Prostate gland (tissue), 2 donors: ENCODE results near the gene PIK3CD. TPM values are rescaled to one million over a fixed set of nuclear protein-coding genes. Genes with fewer than 3 reads are reported as not detected.
A peak's percentile ranks its signal among the peaks of the same experiment; 100 is the strongest.

Source experiments
- DNase-seq: peaks from one replicate; pipeline ENCODE4 v3.0.0-alpha.2; 2019; ENCODE audit warnings: low spot score
- H3K27ac ChIP-seq, 2 donors: fragments of 200-600 bp; sonication (generic); 2 replicates each; pipeline ENCODE4 v1.5.1; 2017 to 2019
- H3K27me3 ChIP-seq: fragments of 200-600 bp; sonication (generic); replicated peaks from 2 replicates; pipeline ENCODE4 v1.5.1; 2019; ENCODE audit not compliant: insufficient read depth
- H3K36me3 ChIP-seq, 2 donors: fragments of 200-600 bp; sonication (generic); 1 replicate in 1 of 2; 2 replicates in 1 of 2; pipeline versions ENCODE4 v1.5.1 to v1.8.1; 2017 to 2019
- H3K4me1 ChIP-seq: fragments of 200-600 bp; sonication (generic); replicated peaks from 2 replicates; pipeline ENCODE4 v1.5.1; 2019
- H3K4me3 ChIP-seq, 2 donors: fragments of 200-600 bp; sonication (generic); 2 replicates each; pipeline ENCODE4 v1.5.1; 2017 to 2019
- H3K9me3 ChIP-seq: fragments of 200-600 bp; sonication (generic); 2 replicates; pipeline ENCODE4 v1.5.1; 2017
- POLR2A ChIP-seq: fragments of 450-650 bp; IDR thresholded peaks from one replicate; pipeline ENCODE4 v1.6.1; 2016; ENCODE audit warnings: antibody characterized with exemption, mild to moderate bottlenecking
- POLR2AphosphoS5 ChIP-seq: sonication (generic); formaldehyde crosslinking; IDR thresholded peaks from one replicate; pipeline ENCODE4 v1.6.1; 2017; ENCODE audit warnings: antibody characterized with exemption
- WGBS: methylation state at CpG from one replicate; pipeline ENCODE4 v1.1.5; 2018; 5-methylcytosine and 5-hydroxymethylcytosine counted together
- intact Hi-C: fragments of 100-400 bp; cut with DNase I; formaldehyde crosslinking; loops from one replicate; pipeline ENCODE4 v1.14.2; 2022
- total RNA-seq, 2 donors: library from RNA; depleted of rRNA; stranded (reverse); fragments of >200 nt; gene quantifications; one replicate each; pipeline ENCODE4 v1.1.0, GENCODE V29; 2016
- TF ChIP-seq, protein P1 (sequence below), 4 experiments: fragments of 200-600 bp in 2 of 4; fragments of 450-650 bp in 2 of 4; sonication (generic) in 2 of 4; IDR thresholded peaks; 1 replicate in 3 of 4; 2 replicates in 1 of 4; pipeline ENCODE4 v1.5.1; 2016 to 2019; ENCODE audit warnings: antibody characterized with exemption in 4 of 4, mild to moderate bottlenecking in 2 of 4, moderate library complexity in 2 of 4

PIK3CD gene
- total RNA-seq, 2 donors from 2014 or later, result 5.3 to 12.9 TPM

DNA sequence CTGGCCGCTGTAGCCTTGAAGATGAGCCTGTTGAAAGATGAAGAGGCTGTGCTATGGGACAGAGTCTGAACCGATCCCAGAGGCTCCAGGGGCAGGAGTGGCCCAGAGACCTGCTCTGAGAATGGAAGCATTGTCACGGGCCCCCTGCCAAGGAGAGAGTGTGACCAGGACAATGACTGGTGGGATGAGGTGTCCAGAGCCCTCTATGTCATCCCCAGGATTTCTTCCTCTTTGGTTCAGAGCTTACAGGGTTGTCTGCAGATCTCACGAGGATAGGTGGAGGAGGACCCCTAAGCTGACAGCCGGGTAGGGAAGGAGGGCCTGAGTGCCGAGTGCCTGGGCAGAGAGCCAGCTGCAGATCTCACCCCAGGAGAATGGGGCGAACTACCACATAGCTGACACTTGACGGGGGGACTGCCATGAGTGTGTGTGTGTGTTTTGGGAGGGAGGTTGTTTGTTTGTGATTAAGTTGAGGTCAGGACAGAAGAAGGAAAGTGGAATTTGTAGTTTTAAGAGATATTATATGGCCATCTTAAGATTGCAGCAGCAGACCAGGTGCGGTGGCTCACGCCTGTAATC lies 25.4 kb downstream of the PIK3CD start:
- Histone ChIP-seq H3K36me3 (no peaks in the 10 kb centered on the region), H3K27ac (no peak overlapping the region), H3K4me3 (no peak overlapping the region), H3K9me3 (no peaks in the 10 kb centered on the region), H3K27me3 (no peaks in the 10 kb centered on the region), H3K4me1 (no peaks in the 10 kb centered on the region)
- 59% methylated on average over 10 of the region's 10 CpGs for WGBS
- DNase-seq, result no peak
- intact Hi-C loops, result no loop called here
- TF ChIP-seq POLR2A (no peak), POLR2AphosphoS5 (no peak)
- TF ChIP-seq, protein P1, sequence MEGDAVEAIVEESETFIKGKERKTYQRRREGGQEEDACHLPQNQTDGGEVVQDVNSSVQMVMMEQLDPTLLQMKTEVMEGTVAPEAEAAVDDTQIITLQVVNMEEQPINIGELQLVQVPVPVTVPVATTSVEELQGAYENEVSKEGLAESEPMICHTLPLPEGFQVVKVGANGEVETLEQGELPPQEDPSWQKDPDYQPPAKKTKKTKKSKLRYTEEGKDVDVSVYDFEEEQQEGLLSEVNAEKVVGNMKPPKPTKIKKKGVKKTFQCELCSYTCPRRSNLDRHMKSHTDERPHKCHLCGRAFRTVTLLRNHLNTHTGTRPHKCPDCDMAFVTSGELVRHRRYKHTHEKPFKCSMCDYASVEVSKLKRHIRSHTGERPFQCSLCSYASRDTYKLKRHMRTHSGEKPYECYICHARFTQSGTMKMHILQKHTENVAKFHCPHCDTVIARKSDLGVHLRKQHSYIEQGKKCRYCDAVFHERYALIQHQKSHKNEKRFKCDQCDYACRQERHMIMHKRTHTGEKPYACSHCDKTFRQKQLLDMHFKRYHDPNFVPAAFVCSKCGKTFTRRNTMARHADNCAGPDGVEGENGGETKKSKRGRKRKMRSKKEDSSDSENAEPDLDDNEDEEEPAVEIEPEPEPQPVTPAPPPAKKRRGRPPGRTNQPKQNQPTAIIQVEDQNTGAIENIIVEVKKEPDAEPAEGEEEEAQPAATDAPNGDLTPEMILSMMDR (IDR thresholded peaks at IDR 0.05), result no peak

DNA sequence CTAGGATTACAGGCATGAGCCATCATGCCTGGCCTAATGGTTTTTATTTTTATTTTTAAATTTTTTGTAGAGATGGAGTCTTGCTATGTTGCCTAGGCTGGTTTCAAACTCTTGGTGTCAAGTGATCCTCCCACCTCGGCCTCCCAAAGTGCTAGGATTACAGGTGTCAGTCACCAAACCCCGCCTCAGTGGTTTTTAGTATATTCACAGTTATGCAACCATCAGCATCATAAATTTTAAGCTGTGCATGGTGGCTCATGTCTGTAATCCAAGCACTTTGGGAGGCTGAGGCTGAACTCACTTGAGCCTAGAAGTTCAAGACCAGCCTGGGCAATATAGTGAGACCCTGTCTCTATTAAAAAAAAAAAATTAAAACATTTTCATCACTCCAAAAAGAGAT lies 28.6 kb downstream of the PIK3CD start:
- H3K4me1 ChIP-seq, result no peaks in the 10 kb centered on the region
- WGBS, result 91% methylated on average over 2 of the region's 2 CpGs
- H3K4me3 ChIP-seq, result no peak overlapping the region
- no peaks in the 10 kb centered on the region for H3K36me3 ChIP-seq
- no peak overlapping the region for H3K27ac ChIP-seq
- intact Hi-C loops, result no loop called here
- H3K27me3 ChIP-seq, result no peaks in the 10 kb centered on the region
- no peaks in the 10 kb centered on the region for H3K9me3 ChIP-seq
- TF ChIP-seq, protein P1 (IDR thresholded peaks at IDR 0.05), result no peak
- TF ChIP-seq POLR2A (no peak), POLR2AphosphoS5 (no peak)
- no peak for DNase-seq

DNA sequence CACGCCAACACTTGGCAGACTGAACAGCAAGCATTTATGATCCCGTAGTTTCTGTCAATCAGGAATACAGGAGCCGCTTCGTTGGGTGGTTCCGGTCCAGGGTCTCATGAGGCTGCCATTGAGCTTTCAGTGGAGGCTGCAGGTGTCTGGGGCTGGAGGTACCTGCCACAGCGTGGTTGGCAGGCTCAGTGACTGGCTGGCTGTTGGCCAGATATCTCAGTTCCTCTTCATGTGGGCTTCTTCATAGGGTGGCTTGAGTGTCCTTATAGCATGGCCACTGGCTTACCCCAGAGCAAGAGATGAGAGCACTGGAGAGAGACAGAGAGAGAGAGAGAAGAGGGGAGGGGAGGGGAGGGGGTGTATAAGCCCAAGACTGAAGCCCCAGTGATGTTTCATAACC lies 29.3 kb downstream of the PIK3CD start:
- Histone ChIP-seq H3K9me3 (no peaks in the 10 kb centered on the region), H3K27me3 (no peaks in the 10 kb centered on the region), H3K4me1 (no peaks in the 10 kb centered on the region), H3K27ac (no peak overlapping the region), H3K36me3 (no peaks in the 10 kb centered on the region), H3K4me3 (no peak overlapping the region)
- DNase-seq, result no peak
- TF ChIP-seq POLR2AphosphoS5, result no peak
- TF ChIP-seq, protein P1 (IDR thresholded peaks at IDR 0.05), result no peak
- TF ChIP-seq POLR2A, result no peak
- intact Hi-C loops, result no loop called here
- WGBS, result 91% methylated on average over 6 of the region's 6 CpGs

DNA sequence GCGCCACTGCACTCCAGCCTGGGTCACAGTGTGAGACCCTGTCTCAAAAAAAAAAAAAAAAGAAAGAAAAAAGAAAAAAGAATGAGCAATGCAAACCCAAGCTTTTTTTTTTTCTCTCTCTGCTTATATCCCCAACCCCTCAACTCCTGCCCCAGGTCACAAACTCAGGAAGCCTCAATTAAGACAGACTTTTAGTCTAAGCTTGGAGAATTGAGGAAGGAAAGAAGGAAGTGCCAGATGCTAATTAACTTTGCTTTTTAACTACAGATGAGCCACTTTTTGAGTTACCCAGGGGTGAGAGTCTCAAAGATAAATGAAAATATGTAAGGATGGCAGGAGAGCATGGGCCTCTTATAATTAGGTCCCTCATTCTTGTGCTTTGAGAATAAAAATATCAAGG lies 33.3 kb downstream of the PIK3CD start:
- intact Hi-C loops, result no loop called here
- no peak for DNase-seq
- Histone ChIP-seq H3K27ac (no peak overlapping the region), H3K36me3 (no peaks in the 10 kb centered on the region), H3K9me3 (no peaks in the 10 kb centered on the region), H3K4me1 (peaks cover 10% of the 10 kb centered on the region), H3K4me3 (no peak overlapping the region), H3K27me3 (no peaks in the 10 kb centered on the region)
- WGBS, result 94% methylated on average over 1 of the region's 1 CpG
- TF ChIP-seq POLR2A (no peak), POLR2AphosphoS5 (no peak)
- TF ChIP-seq, protein P1 (IDR thresholded peaks at IDR 0.05), result no peak

DNA sequence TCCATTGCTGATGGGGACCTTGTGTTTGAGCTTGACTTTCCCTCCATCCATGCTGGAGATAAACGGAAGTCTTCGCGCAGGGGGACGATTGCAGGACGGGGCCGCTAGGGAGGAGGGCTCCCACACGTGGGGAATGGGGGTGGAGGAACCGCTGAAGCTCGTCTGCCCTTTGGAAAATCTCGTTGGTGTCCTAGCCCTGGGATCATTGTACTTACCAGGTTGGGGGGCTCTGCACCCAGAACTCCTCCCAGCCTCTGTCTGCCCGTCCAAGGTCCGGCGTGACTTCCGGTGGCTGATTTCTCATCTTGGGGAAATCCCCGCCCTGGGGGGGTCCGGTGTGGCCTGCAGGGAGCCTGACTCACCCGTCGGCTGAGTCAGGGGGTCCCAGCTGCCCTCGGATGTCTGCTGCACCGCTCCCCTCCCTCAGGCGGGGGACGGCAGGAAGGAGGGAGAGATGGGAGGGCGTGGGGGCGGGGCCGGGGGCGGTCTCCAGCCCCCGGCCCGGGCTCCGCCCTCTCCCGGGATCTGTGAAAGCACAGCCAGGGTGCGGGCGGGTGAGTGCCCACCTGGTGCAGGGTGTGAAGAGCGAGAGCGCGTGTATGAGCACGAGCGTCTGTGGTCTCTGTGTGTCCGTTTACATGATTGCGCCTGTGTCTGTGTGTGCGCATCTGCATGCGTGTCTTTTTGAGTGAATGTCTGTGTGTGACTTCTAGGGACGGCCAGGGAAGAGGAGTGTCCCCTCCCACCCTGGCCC lies 35.8 kb downstream of the PIK3CD start:
- peak; percentile 65 for DNase-seq
- Histone ChIP-seq H3K27me3 (no peaks in the 10 kb centered on the region), H3K4me1 (peaks cover 10% of the 10 kb centered on the region), H3K27ac (peak overlapping the region; percentile 15 to 26), H3K9me3 (no peaks in the 10 kb centered on the region), H3K36me3 (no peaks in the 10 kb centered on the region), H3K4me3 (peak overlapping the region; percentile 42 to 44)
- under 1% methylated on average over 36 of the region's 42 CpGs for WGBS
- intact Hi-C loops, result no loop called here
- no peak for TF ChIP-seq POLR2AphosphoS5
- TF ChIP-seq, protein P1 (IDR thresholded peaks at IDR 0.05), result no peak
- TF ChIP-seq POLR2A, result no peak
